ENCODE results near the gene WDR7.

DNA sequence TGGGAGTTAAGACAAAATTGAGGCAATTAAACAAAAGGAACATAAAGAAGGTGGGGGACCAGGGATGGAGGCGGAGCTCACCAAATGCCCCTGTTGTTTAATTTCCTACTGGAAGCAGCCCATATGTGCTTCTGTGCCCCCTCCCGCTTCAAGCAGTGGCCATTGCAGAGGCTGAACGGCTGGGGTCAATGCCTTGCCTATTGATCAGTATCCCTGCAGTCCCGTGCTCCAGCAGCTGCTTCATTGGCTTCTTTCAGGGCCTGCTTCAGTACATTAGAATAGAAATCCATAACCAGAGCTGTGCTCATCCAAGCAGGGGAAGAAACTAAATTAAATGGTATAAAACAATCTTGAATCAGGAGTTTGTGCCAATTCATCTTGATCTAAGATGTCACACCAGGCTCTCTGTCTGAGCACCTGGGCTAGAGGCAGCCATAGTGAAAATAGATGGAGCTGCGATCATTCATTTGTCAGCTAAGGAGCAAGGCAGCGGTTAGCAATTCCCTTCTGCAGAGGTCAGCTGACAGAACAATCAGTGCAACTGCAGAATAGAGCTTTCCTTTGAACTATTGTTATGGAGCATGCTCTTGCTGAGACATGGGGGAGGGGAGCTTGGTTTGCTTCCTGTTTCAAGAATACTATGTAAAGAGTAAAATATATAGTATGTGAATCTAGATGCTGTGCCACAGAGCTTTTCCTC lies 222.4 kb downstream of the WDR7 start:
- TF ChIP-seq CEBPB (IDR thresholded peaks at IDR 0.05) = no peak
- TF ChIP-seq TEAD4 (IDR thresholded peaks at IDR 0.05) = no peak
- TF ChIP-seq, protein P1, sequence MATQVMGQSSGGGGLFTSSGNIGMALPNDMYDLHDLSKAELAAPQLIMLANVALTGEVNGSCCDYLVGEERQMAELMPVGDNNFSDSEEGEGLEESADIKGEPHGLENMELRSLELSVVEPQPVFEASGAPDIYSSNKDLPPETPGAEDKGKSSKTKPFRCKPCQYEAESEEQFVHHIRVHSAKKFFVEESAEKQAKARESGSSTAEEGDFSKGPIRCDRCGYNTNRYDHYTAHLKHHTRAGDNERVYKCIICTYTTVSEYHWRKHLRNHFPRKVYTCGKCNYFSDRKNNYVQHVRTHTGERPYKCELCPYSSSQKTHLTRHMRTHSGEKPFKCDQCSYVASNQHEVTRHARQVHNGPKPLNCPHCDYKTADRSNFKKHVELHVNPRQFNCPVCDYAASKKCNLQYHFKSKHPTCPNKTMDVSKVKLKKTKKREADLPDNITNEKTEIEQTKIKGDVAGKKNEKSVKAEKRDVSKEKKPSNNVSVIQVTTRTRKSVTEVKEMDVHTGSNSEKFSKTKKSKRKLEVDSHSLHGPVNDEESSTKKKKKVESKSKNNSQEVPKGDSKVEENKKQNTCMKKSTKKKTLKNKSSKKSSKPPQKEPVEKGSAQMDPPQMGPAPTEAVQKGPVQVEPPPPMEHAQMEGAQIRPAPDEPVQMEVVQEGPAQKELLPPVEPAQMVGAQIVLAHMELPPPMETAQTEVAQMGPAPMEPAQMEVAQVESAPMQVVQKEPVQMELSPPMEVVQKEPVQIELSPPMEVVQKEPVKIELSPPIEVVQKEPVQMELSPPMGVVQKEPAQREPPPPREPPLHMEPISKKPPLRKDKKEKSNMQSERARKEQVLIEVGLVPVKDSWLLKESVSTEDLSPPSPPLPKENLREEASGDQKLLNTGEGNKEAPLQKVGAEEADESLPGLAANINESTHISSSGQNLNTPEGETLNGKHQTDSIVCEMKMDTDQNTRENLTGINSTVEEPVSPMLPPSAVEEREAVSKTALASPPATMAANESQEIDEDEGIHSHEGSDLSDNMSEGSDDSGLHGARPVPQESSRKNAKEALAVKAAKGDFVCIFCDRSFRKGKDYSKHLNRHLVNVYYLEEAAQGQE (IDR thresholded peaks at IDR 0.05; ENCODE audit: low read depth) = no peak
- TF ChIP-seq EP300 (IDR thresholded peaks at IDR 0.05; ENCODE audit: borderline replicate concordance) = no peak
- no peak for TF ChIP-seq RAD21 (IDR thresholded peaks at IDR 0.05; ENCODE audit: low read depth)
- no peak for TF ChIP-seq FOXM1 (IDR thresholded peaks at IDR 0.05; ENCODE audit: borderline replicate concordance, low read depth)
